ENCODE results near the gene NOP53. TPM values are rescaled to one million over a fixed set of nuclear protein-coding genes. Genes with fewer than 3 reads are reported as not detected.
"Not testable (repeated sequence)": the region's sequence is repeated elsewhere in the genome, so short reads cannot be mapped to it uniquely, and the experiment has no call there.

NOP53 gene
- total RNA-seq, 1 donor from 2014 or later: 169 TPM

- peaks cover 41% of the 10 kb centered on the region for H3K36me3 ChIP-seq
- H3K27ac ChIP-seq (replicated peaks): peak overlapping the region; percentile 70
- H3K27me3 ChIP-seq (ENCODE audit: low read depth): peaks cover 35% of the 10 kb centered on the region
- intact Hi-C loops (cut with micrococcal nuclease): no loop called here
- no peak for TF ChIP-seq CTCF (IDR thresholded peaks at IDR 0.05; ENCODE audit: borderline replicate concordance)
- H3K9me3 ChIP-seq (replicated peaks): no peaks in the 10 kb centered on the region
- H3K4me1 ChIP-seq: peaks cover 85% of the 10 kb centered on the region
- peak; percentile 65 for DNase-seq
- H3K4me3 ChIP-seq: peak overlapping the region; percentile 54
Observed at GRCh38 chr19:47723581-47723940, 21.8 kb upstream of the NOP53 start.

GRCh38 chr19:47725759-47726401 lies 19.5 kb upstream of the NOP53 start:
- H3K36me3 ChIP-seq: peaks cover 51% of the 10 kb centered on the region
- peak overlapping the region; percentile 42 for H3K27ac ChIP-seq (replicated peaks)
- intact Hi-C loops (cut with micrococcal nuclease): no loop called here

GRCh38 chr19:47726467-47726866 lies 18.9 kb upstream of the NOP53 start:
- intact Hi-C loops (cut with micrococcal nuclease): no loop called here
- no peak for TF ChIP-seq CTCF (IDR thresholded peaks at IDR 0.05; ENCODE audit: borderline replicate concordance)
- peaks cover 82% of the 10 kb centered on the region for H3K4me1 ChIP-seq

More at GRCh38 chr19:47725759-47726401, 19.5 kb upstream of the NOP53 start:
- Histone ChIP-seq H3K27me3 (ENCODE audit: low read depth) (peaks cover 56% of the 10 kb centered on the region), H3K4me3 (no peak overlapping the region), H3K9me3 (replicated peaks) (no peaks in the 10 kb centered on the region), H3K4me1 (peaks cover 88% of the 10 kb centered on the region)
- no peak for DNase-seq
- no peak for TF ChIP-seq CTCF (IDR thresholded peaks at IDR 0.05; ENCODE audit: borderline replicate concordance)

GRCh38 chr19:47728295-47728694 lies 17.1 kb upstream of the NOP53 start:
- H3K27me3 ChIP-seq (ENCODE audit: low read depth): peaks cover 50% of the 10 kb centered on the region
- H3K4me3 ChIP-seq; DNase-seq; intact Hi-C loops (cut with micrococcal nuclease); H3K9me3 ChIP-seq (replicated peaks): not testable (repeated sequence)
- peaks cover 74% of the 10 kb centered on the region for H3K4me1 ChIP-seq
- H3K36me3 ChIP-seq: peaks cover 64% of the 10 kb centered on the region
- peak overlapping the region; percentile 89 for H3K27ac ChIP-seq (replicated peaks)

More at GRCh38 chr19:47726467-47726866, 18.9 kb upstream of the NOP53 start:
- Histone ChIP-seq H3K27ac (replicated peaks) (peak overlapping the region; percentile 42), H3K9me3 (replicated peaks) (no peaks in the 10 kb centered on the region), H3K27me3 (ENCODE audit: low read depth) (peaks cover 57% of the 10 kb centered on the region), H3K4me3 (no peak overlapping the region), H3K36me3 (peaks cover 52% of the 10 kb centered on the region)
- DNase-seq: no peak

- peak; percentile 64 for DNase-seq
- Histone ChIP-seq H3K4me1 (peaks cover 63% of the 10 kb centered on the region), H3K27me3 (ENCODE audit: low read depth) (peaks cover 39% of the 10 kb centered on the region), H3K9me3 (replicated peaks) (no peaks in the 10 kb centered on the region), H3K36me3 (peaks cover 69% of the 10 kb centered on the region), H3K27ac (replicated peaks) (peak overlapping the region; percentile 89), H3K4me3 (peak overlapping the region; percentile 49)
- TF ChIP-seq CTCF (IDR thresholded peaks at IDR 0.05; ENCODE audit: borderline replicate concordance): no peak
- intact Hi-C loops (cut with micrococcal nuclease): no loop called here
Observed at GRCh38 chr19:47729468-47729798, 15.9 kb upstream of the NOP53 start.

- intact Hi-C loops (cut with micrococcal nuclease): no loop called here
Observed at GRCh38 chr19:47729799-47730520, 15.4 kb upstream of the NOP53 start.

More at GRCh38 chr19:47729799-47730520, 15.4 kb upstream of the NOP53 start:
- Histone ChIP-seq H3K27ac (replicated peaks) (peak overlapping the region; percentile 89), H3K4me3 (peak overlapping the region; percentile 49), H3K4me1 (peaks cover 63% of the 10 kb centered on the region), H3K9me3 (replicated peaks) (no peaks in the 10 kb centered on the region), H3K27me3 (ENCODE audit: low read depth) (peaks cover 35% of the 10 kb centered on the region), H3K36me3 (peaks cover 69% of the 10 kb centered on the region)
- DNase-seq: peak; percentile 74
- TF ChIP-seq CTCF (IDR thresholded peaks at IDR 0.05; ENCODE audit: borderline replicate concordance): no peak

Measured in left ventricle myocardium inferior (tissue), 1 donor.